C4-2B (cell line): ENCODE results near the gene FBH1.
A peak's percentile ranks its signal among the peaks of the same experiment; 100 is the strongest.
"Not testable (repeated sequence)": the region's sequence is repeated elsewhere in the genome, so short reads cannot be mapped to it uniquely, and the experiment has no call there.

ENCODE experiments used
- H3K27ac ChIP-seq: fragments of 450-650 bp; 2 replicates; pipeline ENCODE4 v1.5.1; 2017
- ZFX ChIP-seq: fragments of 450-650 bp; IDR thresholded peaks from 2 replicates; pipeline ENCODE4 v1.6.1; 2017
- TF ChIP-seq, protein P1 (sequence below): fragments of 450-650 bp; conservative IDR thresholded peaks from 2 replicates; pipeline ENCODE4 v1.5.1; 2017; ENCODE audit warnings: mild to moderate bottlenecking

Gene FBH1

GRCh38 chr10:5898163-5898562, 8.1 kb downstream of the FBH1 start:
- peak overlapping the region; percentile 22; the same call in 1 of the 2 replicates for H3K27ac ChIP-seq
- no peak for TF ChIP-seq ZFX
- TF ChIP-seq, protein P1, sequence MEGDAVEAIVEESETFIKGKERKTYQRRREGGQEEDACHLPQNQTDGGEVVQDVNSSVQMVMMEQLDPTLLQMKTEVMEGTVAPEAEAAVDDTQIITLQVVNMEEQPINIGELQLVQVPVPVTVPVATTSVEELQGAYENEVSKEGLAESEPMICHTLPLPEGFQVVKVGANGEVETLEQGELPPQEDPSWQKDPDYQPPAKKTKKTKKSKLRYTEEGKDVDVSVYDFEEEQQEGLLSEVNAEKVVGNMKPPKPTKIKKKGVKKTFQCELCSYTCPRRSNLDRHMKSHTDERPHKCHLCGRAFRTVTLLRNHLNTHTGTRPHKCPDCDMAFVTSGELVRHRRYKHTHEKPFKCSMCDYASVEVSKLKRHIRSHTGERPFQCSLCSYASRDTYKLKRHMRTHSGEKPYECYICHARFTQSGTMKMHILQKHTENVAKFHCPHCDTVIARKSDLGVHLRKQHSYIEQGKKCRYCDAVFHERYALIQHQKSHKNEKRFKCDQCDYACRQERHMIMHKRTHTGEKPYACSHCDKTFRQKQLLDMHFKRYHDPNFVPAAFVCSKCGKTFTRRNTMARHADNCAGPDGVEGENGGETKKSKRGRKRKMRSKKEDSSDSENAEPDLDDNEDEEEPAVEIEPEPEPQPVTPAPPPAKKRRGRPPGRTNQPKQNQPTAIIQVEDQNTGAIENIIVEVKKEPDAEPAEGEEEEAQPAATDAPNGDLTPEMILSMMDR = no peak

DNA sequence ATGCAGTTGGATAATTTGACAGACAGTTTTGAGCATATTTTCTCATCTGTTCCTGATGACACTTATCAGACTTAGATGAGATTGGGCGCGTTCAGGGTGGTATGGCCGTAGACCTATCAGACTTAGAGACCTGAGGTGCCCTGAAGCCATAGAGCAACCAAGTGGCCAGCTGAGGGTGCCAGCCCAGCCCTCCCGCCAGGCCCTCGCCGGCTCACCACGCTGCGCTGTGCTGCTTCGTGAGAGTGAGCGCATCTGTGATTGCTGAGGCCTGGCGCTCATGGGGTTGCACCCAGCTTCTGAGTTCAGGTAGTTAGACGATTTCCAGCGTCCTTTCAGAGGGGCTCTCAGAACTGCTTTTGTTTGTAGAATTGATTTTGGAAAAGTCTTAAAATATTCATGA, 10.2 kb downstream of the FBH1 start:
- H3K27ac ChIP-seq = no peak overlapping the region
- no peak for TF ChIP-seq ZFX

GRCh38 chr10:5902511-5903274, 12.7 kb downstream of the FBH1 start:
- no peak overlapping the region for H3K27ac ChIP-seq
- no peak for TF ChIP-seq ZFX
- TF ChIP-seq, protein P1 = no peak

DNA sequence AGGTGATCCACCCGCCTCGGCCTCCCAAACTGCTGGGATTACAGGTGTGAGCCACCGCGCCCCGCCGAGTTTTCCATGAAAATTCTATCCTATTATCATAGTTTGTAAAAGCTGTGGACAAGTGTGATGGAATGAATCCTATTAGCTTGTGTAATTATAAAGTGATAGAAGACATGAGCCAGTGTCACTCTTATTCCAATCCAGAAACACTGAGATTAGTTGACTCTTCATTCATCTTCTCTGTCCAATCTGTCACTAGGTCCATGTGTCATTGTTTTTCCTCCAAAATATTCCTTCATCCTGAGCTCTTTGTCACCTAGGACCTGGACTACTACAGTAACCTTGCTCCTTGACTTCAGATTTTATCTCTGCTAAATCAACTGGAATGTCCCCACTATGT, 13.5 kb downstream of the FBH1 start:
- TF ChIP-seq, protein P1 = no peak
- no peak for TF ChIP-seq ZFX
- H3K27ac ChIP-seq = no peak overlapping the region

DNA sequence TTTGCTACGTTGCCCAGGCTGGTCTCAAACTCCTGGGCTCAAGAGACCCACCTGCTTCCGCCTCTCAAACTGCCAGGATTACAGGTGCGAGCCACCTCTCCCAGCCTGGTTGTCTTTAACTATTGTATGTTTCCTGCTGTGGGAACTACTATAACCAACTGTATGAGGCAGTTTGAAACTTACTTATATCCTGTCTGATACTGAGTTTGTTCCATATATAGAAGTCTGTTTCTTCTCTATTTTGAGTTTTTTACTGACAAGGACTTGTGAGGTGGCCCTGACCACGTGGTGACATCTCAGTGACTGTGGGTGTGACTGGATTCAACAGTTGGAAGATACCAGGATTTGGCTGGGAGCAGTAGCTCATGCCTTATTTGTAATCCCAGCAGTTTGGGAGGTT, 14.2 kb downstream of the FBH1 start:
- TF ChIP-seq, protein P1 = no peak
- TF ChIP-seq ZFX = no peak
- H3K27ac ChIP-seq = no peak overlapping the region

- no peak for TF ChIP-seq ZFX
- TF ChIP-seq, protein P1 = no peak
- H3K27ac ChIP-seq = no peak overlapping the region
These were observed 15.9 kb downstream of the FBH1 start for GRCh38 chr10:5905854-5906507.

DNA sequence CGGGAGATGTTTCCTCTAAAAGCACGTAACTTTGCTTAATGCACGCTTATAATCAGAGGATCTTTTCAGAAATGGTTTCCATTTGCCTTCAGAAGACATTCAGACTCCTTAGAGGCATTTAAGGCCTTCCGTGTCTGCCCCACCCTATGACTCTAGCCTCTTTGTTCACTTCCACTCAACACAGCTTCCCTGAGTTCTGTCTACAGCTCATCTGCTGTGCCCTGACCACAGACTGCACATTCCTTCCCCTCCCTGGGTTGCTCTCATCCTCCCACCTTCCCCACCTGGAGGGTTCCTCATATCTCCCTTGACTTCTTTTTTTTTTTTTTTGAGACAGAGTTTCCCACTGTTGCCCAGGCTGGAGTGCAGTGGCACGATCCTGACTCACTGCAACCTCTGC, 16.6 kb downstream of the FBH1 start:
- H3K27ac ChIP-seq = no peak overlapping the region
- TF ChIP-seq, protein P1 = no peak
- TF ChIP-seq ZFX = no peak

- H3K27ac ChIP-seq = not testable (repeated sequence)
These were observed 18.6 kb downstream of the FBH1 start for GRCh38 chr10:5908676-5909075.
